H1 (cell line): ENCODE data around the gene GABRA4. TPM values are rescaled to one million over a fixed set of nuclear protein-coding genes. Genes with fewer than 3 reads are reported as not detected.

Experiments
- CTCF ChIA-PET: fragments of 300-600 bp; sonication (Branson Sonifier 250); formaldehyde crosslinking; loops from one replicate; lab custom pipeline; 2021; ENCODE audit not compliant: partially characterized antibody; lab: Charles Lee
- POLR2A ChIA-PET: fragments of 300-600 bp; sonication (Branson Sonifier 250); formaldehyde crosslinking; loops from one replicate; lab custom pipeline; 2021; ENCODE audit warnings: inconsistent platforms; ENCODE audit not compliant: partially characterized antibody; lab: Charles Lee
- DNase-seq, 2 experiments: peaks; one replicate each; pipeline versions ENCODE4 v3.0.0 to v3.0.0-alpha.2; 2010 to 2022; ENCODE audit warnings: low spot score in 2 of 2, low read depth in 1 of 2, mixed read lengths in 1 of 2
- FAIRE-seq: peaks from 2 replicates; lab custom pipeline; 2011; peaks lifted over from hg19 to GRCh38; lab: Jason Lieb, UNC
- H2AFZ ChIP-seq: 2 replicates; pipeline ENCODE4 v1.8.1; 2012; ENCODE audit warnings: low read length, inconsistent platforms
- H2AK5ac ChIP-seq: 2 replicates; pipeline ENCODE4 v1.6.1; 2013; ENCODE audit warnings: low read depth, low read length
- H2BK120ac ChIP-seq: replicated peaks from 2 replicates; pipeline ENCODE3; 2013; ENCODE audit warnings: low read depth, low read length, inconsistent platforms
- H2BK12ac ChIP-seq: 2 replicates; pipeline ENCODE4 v1.6.1; 2013; ENCODE audit warnings: low read depth, low read length
- H2BK15ac ChIP-seq: 2 replicates; pipeline ENCODE4 v1.6.1; 2013; ENCODE audit warnings: low read length
- H2BK20ac ChIP-seq: 2 replicates; pipeline ENCODE4 v1.6.1; 2013; ENCODE audit warnings: low read length
- H2BK5ac ChIP-seq: 2 replicates; pipeline ENCODE4 v1.6.1; 2013; ENCODE audit warnings: low read depth, low read length
- H3K14ac ChIP-seq: 2 replicates; pipeline ENCODE4 v1.6.1; 2013; ENCODE audit warnings: inconsistent platforms; ENCODE audit not compliant: insufficient read length
- H3K18ac ChIP-seq: 2 replicates; pipeline ENCODE4 v1.6.1; 2013; ENCODE audit warnings: low read length; ENCODE audit errors: extremely low read depth
- H3K23ac ChIP-seq: 2 replicates; pipeline ENCODE4 v1.6.1; 2013; ENCODE audit warnings: inconsistent platforms; ENCODE audit not compliant: insufficient read length
- H3K23me2 ChIP-seq: 2 replicates; pipeline ENCODE4 v1.6.1; 2013; ENCODE audit warnings: low read depth, low read length
- H3K27ac ChIP-seq: 2 replicates; pipeline ENCODE4 v1.6.1; 2011; ENCODE audit warnings: low read depth, low read length, inconsistent platforms
- H3K27me3 ChIP-seq, 4 experiments: replicated peaks in 1 of 4; 1 replicate in 1 of 4; 2 replicates in 3 of 4; pipeline versions ENCODE4 v1.6.1 to v1.8.1; 2011 to 2013; ENCODE audit warnings: low read length in 3 of 4, mild to moderate bottlenecking in 3 of 4, inconsistent platforms in 2 of 4, mixed read lengths in 2 of 4, moderate library complexity in 1 of 4; ENCODE audit not compliant: control insufficient read depth in 3 of 4, insufficient read depth in 3 of 4; ENCODE audit errors: extremely low read depth in 1 of 4
- H3K36me3 ChIP-seq, 4 experiments: 2 replicates each; pipeline versions ENCODE4 v1.6.1 to v1.8.1; 2011 to 2013; ENCODE audit warnings: mild to moderate bottlenecking in 4 of 4, low read length in 3 of 4, moderate library complexity in 2 of 4, control low read depth in 1 of 4, inconsistent platforms in 1 of 4; ENCODE audit not compliant: insufficient read depth in 4 of 4, control insufficient read depth in 2 of 4
- H3K4ac ChIP-seq: replicated peaks from 2 replicates; pipeline ENCODE3; 2013; ENCODE audit warnings: low read length, low read depth, mixed read lengths, inconsistent platforms; ENCODE audit not compliant: insufficient read length
- H3K4me1 ChIP-seq, 4 experiments: replicated peaks in 1 of 4; 1 replicate in 1 of 4; 2 replicates in 3 of 4; pipeline versions ENCODE4 v1.6.1 to v1.8.1; 2011 to 2013; ENCODE audit warnings: low read length in 3 of 4, inconsistent platforms in 2 of 4, mixed read lengths in 1 of 4; ENCODE audit not compliant: insufficient read depth in 4 of 4, control insufficient read depth in 3 of 4
- H3K4me2 ChIP-seq, 2 experiments: 2 replicates each; pipeline versions ENCODE4 v1.6.1 to v1.8.1; 2011 to 2013; ENCODE audit warnings: low read depth in 2 of 2, low read length in 2 of 2, control low read depth in 1 of 2, inconsistent platforms in 1 of 2, mild to moderate bottlenecking in 1 of 2; ENCODE audit not compliant: insufficient read depth in 1 of 2
- H3K4me3 ChIP-seq, 4 experiments: fragments of 200-600, 300-600 bp in 1 of 4; sonication (generic), shearing (Covaris generic), sonication (Bioruptor Twin) in 1 of 4; 2 replicates each; pipeline versions ENCODE4 v1.5.1 to v1.8.1; 2011 to 2016; ENCODE audit warnings: low read length in 4 of 4, low read depth in 3 of 4, control low read depth in 2 of 4, inconsistent platforms in 2 of 4, mild to moderate bottlenecking in 2 of 4, mixed read lengths in 1 of 4, moderate library complexity in 1 of 4; ENCODE audit not compliant: insufficient read depth in 2 of 4; ENCODE audit errors: extremely low read depth in 1 of 4
- H3K56ac ChIP-seq: replicated peaks from 2 replicates; pipeline ENCODE3; 2013; ENCODE audit warnings: low read depth, mild to moderate bottlenecking, mixed read lengths, low read length, inconsistent platforms; ENCODE audit not compliant: insufficient read length
- H3K79me1 ChIP-seq: 2 replicates; pipeline ENCODE4 v1.6.1; 2013; ENCODE audit warnings: low read depth, low read length, control low read depth
- H3K79me2 ChIP-seq, 2 experiments: 2 replicates each; pipeline versions ENCODE4 v1.6.1 to v1.8.1; 2012 to 2013; ENCODE audit warnings: low read length in 2 of 2, mild to moderate bottlenecking in 2 of 2, inconsistent platforms in 1 of 2; ENCODE audit not compliant: insufficient read depth in 2 of 2, control insufficient read depth in 1 of 2
- H3K9ac ChIP-seq, 4 experiments: replicated peaks in 1 of 4; 1 replicate in 1 of 4; 2 replicates in 3 of 4; pipeline versions ENCODE4 v1.6.1 to v1.8.1; 2011 to 2013; ENCODE audit warnings: low read depth in 3 of 4, low read length in 3 of 4, control low read depth in 2 of 4, mild to moderate bottlenecking in 2 of 4, moderate library complexity in 2 of 4, inconsistent platforms in 1 of 4; ENCODE audit errors: extremely low read depth in 1 of 4
- H3K9me3 ChIP-seq, 2 experiments: 2 replicates each; pipeline versions ENCODE4 v1.6.1 to v1.8.1; 2012 to 2013; ENCODE audit warnings: mild to moderate bottlenecking in 2 of 2, moderate library complexity in 2 of 2, control low read depth in 1 of 2, inconsistent platforms in 1 of 2, low read depth in 1 of 2, low read length in 1 of 2, mixed read lengths in 1 of 2; ENCODE audit not compliant: insufficient read depth in 2 of 2
- H4K20me1 ChIP-seq, 2 experiments: replicated peaks in 1 of 2; 2 replicates each; pipeline versions ENCODE3 to v1.8.1; 2011 to 2013; ENCODE audit warnings: inconsistent platforms in 2 of 2, low read length in 2 of 2, mild to moderate bottlenecking in 1 of 2; ENCODE audit not compliant: insufficient read depth in 2 of 2, control insufficient read depth in 1 of 2
- H4K5ac ChIP-seq: 2 replicates; pipeline ENCODE4 v1.6.1; 2013; ENCODE audit warnings: low read length, low read depth, mixed read lengths, inconsistent platforms; ENCODE audit not compliant: insufficient read length
- H4K8ac ChIP-seq: 2 replicates; pipeline ENCODE4 v1.8.0; 2013; ENCODE audit warnings: mild to moderate bottlenecking, moderate library complexity, low read length, inconsistent platforms; ENCODE audit not compliant: insufficient read depth; ENCODE audit errors: extremely low read depth
- H4K91ac ChIP-seq: replicated peaks from 2 replicates; pipeline ENCODE3; 2013; ENCODE audit warnings: low read length, mixed read lengths, inconsistent platforms; ENCODE audit not compliant: insufficient read length
- CBX5 ChIP-seq: fragments of 300-800, 300-1000 bp; sonication (generic); IDR thresholded peaks from 2 replicates; pipeline ENCODE4 v1.7.1; 2016; ENCODE audit warnings: antibody characterized with exemption, low read length, low read depth
- CHD1 ChIP-seq: IDR thresholded peaks from 2 replicates; pipeline ENCODE4 v1.6.1; 2012; ENCODE audit warnings: low read depth, low read length, improper control_type of control experiment
- EZH2 ChIP-seq: fragments of 200-600 bp; sonication (generic); IDR thresholded peaks from 2 replicates; pipeline ENCODE4 v1.7.1; 2012; ENCODE audit warnings: low read depth, mild to moderate bottlenecking, moderate library complexity, low read length, inconsistent platforms; ENCODE audit not compliant: severe bottlenecking
- HDAC2 ChIP-seq, 2 experiments: fragments of 300-600 bp in 1 of 2; sonication (generic) in 1 of 2; IDR thresholded peaks; 2 replicates each; pipeline ENCODE4 v1.6.1; 2011 to 2012; ENCODE audit warnings: low read depth in 2 of 2, low read length in 2 of 2, mild to moderate bottlenecking in 2 of 2, moderate library complexity in 2 of 2, borderline replicate concordance in 1 of 2, inconsistent platforms in 1 of 2
- KDM4A ChIP-seq: IDR thresholded peaks from one replicate; pipeline ENCODE4 v1.7.1; 2012; ENCODE audit warnings: low read depth, mild to moderate bottlenecking, moderate library complexity, low read length, inconsistent platforms; ENCODE audit not compliant: severe bottlenecking
- POLR2AphosphoS5 ChIP-seq: IDR thresholded peaks from 2 replicates; pipeline ENCODE4 v1.6.1; 2011; ENCODE audit warnings: low read depth, low read length
- SAP30 ChIP-seq: fragments of 300-600 bp; sonication (generic); IDR thresholded peaks from 2 replicates; pipeline ENCODE4 v1.7.1; 2012; ENCODE audit warnings: low read length, moderate library complexity, mild to moderate bottlenecking, inconsistent platforms; ENCODE audit not compliant: insufficient read depth, insufficient replicate concordance
- SRF ChIP-seq: IDR thresholded peaks from 2 replicates; pipeline ENCODE4 v1.6.1; 2011; ENCODE audit warnings: mild to moderate bottlenecking, low read depth, low read length, moderate library complexity
- SUZ12 ChIP-seq: fragments of 200-600 bp; sonication (generic); IDR thresholded peaks from 2 replicates; pipeline ENCODE4 v1.6.1; 2012; ENCODE audit warnings: mild to moderate bottlenecking, inconsistent platforms, low read length, moderate library complexity, mixed read lengths
- WGBS, 2 experiments: shearing (Covaris generic) in 1 of 2; methylation state at CpG; one replicate each; pipeline versions ENCODE4 v1.1.6 to v1.1.7; 2013 to 2015; ENCODE audit warnings: low lambda C conversion rate in 2 of 2, mixed read lengths in 2 of 2, inconsistent platforms in 1 of 2, low coverage in 1 of 2, missing lambda C conversion rate in 1 of 2; ENCODE audit not compliant: insufficient replicate concordance in 2 of 2, insufficient coverage in 1 of 2, insufficient read length in 1 of 2; ENCODE audit errors: extremely low coverage in 1 of 2, missing lambda C conversion rate in 1 of 2; 5-methylcytosine and 5-hydroxymethylcytosine counted together
- polyA plus RNA-seq, 7 experiments: library from polyadenylated mRNA; depleted of rRNA in 3 of 7; stranded (reverse) in 5 of 7; unstranded in 2 of 7; fragments of >200 nt in 5 of 7; fragments of 200-250 nt in 2 of 7; gene quantifications; 1 replicate in 5 of 7; 2 replicates in 1 of 7; 4 replicates in 1 of 7; pipeline versions ENCODE4 v1.2.1 to v1.2.3, GENCODE V29; 2011 to 2013; ENCODE audit warnings: missing spikeins in 2 of 7, mixed read lengths in 2 of 7
- total RNA-seq: library from RNA; stranded (reverse); fragmentation: NEBNext Ultra II Directional; extraction: Animal tissue kit (Norgen Biotek cat#: 25700); gene quantifications from 2 replicates; pipeline ENCODE4 v1.2.1, GENCODE V29; 2021
- TF ChIP-seq, protein P1 (sequence below): IDR thresholded peaks from 2 replicates; pipeline ENCODE4 v1.6.1; 2012; ENCODE audit warnings: inconsistent platforms
- TF ChIP-seq, protein P2 (sequence below): IDR thresholded peaks from 2 replicates; pipeline ENCODE4 v1.6.1; 2011; ENCODE audit warnings: low read length, improper control_type of control experiment

Gene GABRA4
- total and polyA plus RNA-seq, 2 of the 8 experiments (the other 6 are each of a cell fraction or from before 2014, with no cell fraction given): 0.09 to 0.37 TPM

DNA sequence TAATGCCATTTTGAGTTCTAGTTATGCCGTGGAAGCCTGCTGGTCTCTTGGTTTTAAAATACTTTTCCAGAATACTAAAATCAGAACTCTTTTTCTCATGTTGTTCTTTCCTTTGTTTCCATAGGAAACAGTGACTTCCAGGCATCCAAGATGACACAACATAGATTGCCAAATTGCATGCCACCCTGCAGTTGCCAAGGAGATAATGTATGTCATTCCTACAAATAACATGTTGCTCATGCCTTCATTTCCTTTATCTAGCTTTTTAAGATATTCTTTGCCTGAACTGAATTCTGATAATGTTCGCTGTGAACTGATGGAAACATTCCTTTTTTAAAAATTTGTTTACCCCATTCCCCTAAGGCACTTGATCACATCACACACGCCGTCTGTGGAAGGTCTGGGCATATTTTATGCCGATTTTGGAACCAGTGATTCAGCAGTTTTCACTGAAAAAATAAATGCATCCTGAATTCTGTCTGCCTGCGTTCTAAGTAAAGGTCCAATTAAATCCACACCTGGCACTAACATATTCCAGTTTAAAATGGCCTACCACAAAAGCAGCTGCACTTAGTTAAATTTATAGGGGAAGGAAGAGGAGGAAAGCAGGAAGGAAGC lies 46.4 kb downstream of the GABRA4 start:
- Histone ChIP-seq H3K23me2 (no peaks in the 10 kb centered on the region), H4K8ac (no peak overlapping the region), H4K91ac (no peak overlapping the region), H3K14ac (no peak overlapping the region), H2BK5ac (no peak overlapping the region), H3K4me3 (no peak overlapping the region), H3K4me1 (no peaks in the 10 kb centered on the region), H2BK15ac (no peak overlapping the region), H3K9me3 (no peaks in the 10 kb centered on the region), H2BK20ac (no peak overlapping the region), H3K4ac (no peak overlapping the region), H3K27me3 (no peaks in the 10 kb centered on the region), H3K4me2 (no peak overlapping the region), H3K79me2 (no peaks in the 10 kb centered on the region), H4K20me1 (no peaks in the 10 kb centered on the region), H2BK12ac (no peak overlapping the region; the same call in 1 of the 2 replicates), H3K56ac (no peak overlapping the region), H3K36me3 (no peaks in the 10 kb centered on the region), H3K79me1 (no peaks in the 10 kb centered on the region), H3K23ac (no peak overlapping the region), H2AK5ac (no peak overlapping the region), H4K5ac (no peak overlapping the region), H3K18ac (no peak overlapping the region), H3K27ac (no peak overlapping the region), H3K9ac (no peak overlapping the region), H2BK120ac (no peak overlapping the region), H2AFZ (no peak overlapping the region)
- DNase-seq (no peak), FAIRE-seq (no peak)
- ChIA-PET POLR2A (no interaction called here), CTCF (no interaction called here)
- 97% methylated on average over 6 of the region's 6 CpGs; no CpG with 5 or more reads in 1 of the 2 experiments for WGBS, 2 experiments
- no peak for TF ChIP-seq CBX5
- TF ChIP-seq SRF: no peak
- TF ChIP-seq, protein P1, sequence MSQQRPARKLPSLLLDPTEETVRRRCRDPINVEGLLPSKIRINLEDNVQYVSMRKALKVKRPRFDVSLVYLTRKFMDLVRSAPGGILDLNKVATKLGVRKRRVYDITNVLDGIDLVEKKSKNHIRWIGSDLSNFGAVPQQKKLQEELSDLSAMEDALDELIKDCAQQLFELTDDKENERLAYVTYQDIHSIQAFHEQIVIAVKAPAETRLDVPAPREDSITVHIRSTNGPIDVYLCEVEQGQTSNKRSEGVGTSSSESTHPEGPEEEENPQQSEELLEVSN: no peak
- no peak for TF ChIP-seq EZH2
- TF ChIP-seq POLR2AphosphoS5: no peak
- TF ChIP-seq, protein P2, sequence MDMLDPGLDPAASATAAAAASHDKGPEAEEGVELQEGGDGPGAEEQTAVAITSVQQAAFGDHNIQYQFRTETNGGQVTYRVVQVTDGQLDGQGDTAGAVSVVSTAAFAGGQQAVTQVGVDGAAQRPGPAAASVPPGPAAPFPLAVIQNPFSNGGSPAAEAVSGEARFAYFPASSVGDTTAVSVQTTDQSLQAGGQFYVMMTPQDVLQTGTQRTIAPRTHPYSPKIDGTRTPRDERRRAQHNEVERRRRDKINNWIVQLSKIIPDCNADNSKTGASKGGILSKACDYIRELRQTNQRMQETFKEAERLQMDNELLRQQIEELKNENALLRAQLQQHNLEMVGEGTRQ: no peak
- TF ChIP-seq CHD1: no peak
- no peak for TF ChIP-seq SUZ12
- no peak for TF ChIP-seq KDM4A
- TF ChIP-seq SAP30: no peak
- no peak for TF ChIP-seq HDAC2 (IDR thresholded peaks at IDR 0.05; ENCODE audit: borderline replicate concordance in 1 of 2, low read depth in 2 of 2, low read length in 2 of 2)
